Endothelial cell of umbilical vein (primary cell): ENCODE measurements around the gene MS4A2. TPM values are rescaled to one million over a fixed set of nuclear protein-coding genes. Genes with fewer than 3 reads are reported as not detected.

ENCODE experiments used
- BruUV-seq: library from RNA; stranded (reverse); fragments of 400-500 nt; replicated peaks from 2 replicates; lab custom pipeline; 2021; lab: Mats Ljungman, UMichigan
- CTCF ChIA-PET: fragments of 300-600, 350-600 bp; sonication (Branson Sonifier 250); formaldehyde crosslinking; loops from one replicate; lab custom pipeline; 2021; ENCODE audit warnings: antibody characterized with exemption, inconsistent platforms; lab: Charles Lee
- POLR2A ChIA-PET: fragments of 300-600, 350-600 bp; sonication (Branson Sonifier 250); formaldehyde crosslinking; loops from one replicate; lab custom pipeline; 2021; ENCODE audit warnings: antibody characterized with exemption, inconsistent platforms; lab: Charles Lee
- DNase-seq: peaks from one replicate; pipeline ENCODE4 v3.0.0-alpha.2; 2011; ENCODE audit warnings: low read depth, low spot score
- FAIRE-seq: peaks from 2 replicates; lab custom pipeline; 2011; peaks lifted over from hg19 to GRCh38; lab: Jason Lieb, UNC
- H2AFZ ChIP-seq: 2 replicates; pipeline ENCODE4 v1.6.0; 2012; ENCODE audit warnings: low read depth, low read length, control low read depth, inconsistent platforms
- H3K27ac ChIP-seq: 2 replicates; pipeline ENCODE4 v1.5.1; 2011; ENCODE audit warnings: low read depth, mild to moderate bottlenecking, control low read depth, low read length, moderate library complexity; ENCODE audit not compliant: insufficient read depth
- H3K27me3 ChIP-seq, 2 experiments: 2 replicates each; pipeline versions ENCODE4 v1.6.0 to v1.6.1; 2011; ENCODE audit warnings: low read length in 2 of 2, mixed read lengths in 1 of 2; ENCODE audit not compliant: control insufficient read depth in 2 of 2, insufficient read depth in 2 of 2
- H3K36me3 ChIP-seq, 2 experiments: 2 replicates in 1 of 2; 3 replicates in 1 of 2; pipeline ENCODE4 v1.5.1; 2011; ENCODE audit warnings: low read length in 2 of 2, mild to moderate bottlenecking in 1 of 2, moderate library complexity in 1 of 2; ENCODE audit not compliant: control insufficient read depth in 2 of 2, insufficient read depth in 2 of 2; ENCODE audit errors: extremely low read depth in 1 of 2
- H3K4me1 ChIP-seq: 3 replicates; pipeline ENCODE4 v1.5.1; 2011; ENCODE audit warnings: mild to moderate bottlenecking, low read length; ENCODE audit not compliant: control insufficient read depth, insufficient read depth; ENCODE audit errors: extremely low read depth
- H3K4me2 ChIP-seq: 2 replicates; pipeline ENCODE4 v1.6.1; 2011; ENCODE audit warnings: low read length, control low read depth, mixed read lengths; ENCODE audit not compliant: insufficient read depth
- H3K4me3 ChIP-seq, 3 experiments: fragments of 200-600 bp in 1 of 3; sonication (generic), shearing (Covaris generic) in 1 of 3; replicated peaks in 1 of 3; 2 replicates each; pipeline ENCODE4 v1.5.1; 2011 to 2016; ENCODE audit warnings: control low read depth in 3 of 3, low read length in 3 of 3, mild to moderate bottlenecking in 2 of 3, inconsistent platforms in 1 of 3, low read depth in 1 of 3, moderate library complexity in 1 of 3; ENCODE audit not compliant: insufficient read depth in 1 of 3
- H3K79me2 ChIP-seq: 2 replicates; pipeline ENCODE4 v1.6.0; 2012; ENCODE audit warnings: low read length, inconsistent platforms; ENCODE audit not compliant: control insufficient read depth, insufficient read depth
- H3K9ac ChIP-seq: replicated peaks from 2 replicates; pipeline ENCODE3; 2011; ENCODE audit warnings: low read length, control low read depth; ENCODE audit not compliant: insufficient read depth; ENCODE audit errors: extremely low read depth
- H3K9me1 ChIP-seq: replicated peaks from 3 replicates; pipeline ENCODE4 v1.6.0; 2011; ENCODE audit warnings: mild to moderate bottlenecking, low read length; ENCODE audit not compliant: control insufficient read depth, insufficient read depth; ENCODE audit errors: extremely low read depth
- H3K9me3 ChIP-seq: replicated peaks from 2 replicates; pipeline ENCODE4 v1.5.1; 2012; ENCODE audit warnings: low read length, inconsistent platforms; ENCODE audit not compliant: control insufficient read depth, insufficient read depth
- H4K20me1 ChIP-seq: replicated peaks from 2 replicates; pipeline ENCODE3; 2011; ENCODE audit warnings: mild to moderate bottlenecking, low read length; ENCODE audit not compliant: control insufficient read depth, insufficient read depth; ENCODE audit errors: extremely low read depth
- EZH2 ChIP-seq: IDR thresholded peaks from 2 replicates; pipeline ENCODE4 v1.6.1; 2012; ENCODE audit warnings: borderline replicate concordance, low read depth, mild to moderate bottlenecking, moderate library complexity, low read length, inconsistent platforms; ENCODE audit not compliant: severe bottlenecking
- FOS ChIP-seq: IDR thresholded peaks from 2 replicates; pipeline ENCODE4 v1.6.1; 2011; ENCODE audit warnings: mild to moderate bottlenecking, low read length, moderate library complexity, borderline replicate concordance; ENCODE audit not compliant: insufficient read depth
- GATA2 ChIP-seq: IDR thresholded peaks from 2 replicates; pipeline ENCODE4 v1.7.0; 2011; ENCODE audit warnings: low read depth, mild to moderate bottlenecking, moderate library complexity, mixed read lengths, low read length; ENCODE audit not compliant: insufficient read length, insufficient read depth
- JUN ChIP-seq: IDR thresholded peaks from 2 replicates; pipeline ENCODE4 v1.6.1; 2011; ENCODE audit warnings: borderline replicate concordance, low read depth; ENCODE audit not compliant: insufficient read length, insufficient read depth
- MYC ChIP-seq: IDR thresholded peaks from one replicate; pipeline ENCODE4 v1.6.1; 2011; ENCODE audit warnings: mild to moderate bottlenecking, low read depth, low read length
- POLR2AphosphoS5 ChIP-seq: IDR thresholded peaks from 2 replicates; pipeline ENCODE4 v1.6.1; 2012; ENCODE audit warnings: low read depth, mild to moderate bottlenecking, control low read depth, low read length, moderate library complexity; ENCODE audit not compliant: insufficient read depth
- dilution Hi-C: fragments of 300-500 bp; cut with MboI; formaldehyde crosslinking; loops from one replicate; pipeline ENCODE4 v1.15.0; 2019; ENCODE audit warnings: low sequenced_read_pairs; ENCODE audit not compliant: extremely low pct_ligation_motif_present
- intact Hi-C: fragments of 100-400 bp; cut with micrococcal nuclease; formaldehyde crosslinking; loops from one replicate; pipeline ENCODE4 v1.10.0; 2022
- polyA plus RNA-seq, 4 experiments: library from polyadenylated mRNA; depleted of rRNA in 3 of 4; stranded (reverse) in 3 of 4; unstranded in 1 of 4; fragments of >200 nt; gene quantifications; 2 replicates each; pipeline versions ENCODE4 v1.2.1 to v1.2.3, GENCODE V29; 2011 to 2012; ENCODE audit warnings: missing spikeins in 1 of 4
- total RNA-seq: library from RNA; stranded (reverse); gene quantifications from 2 replicates; pipeline ENCODE4 v1.2.3, GENCODE V29; 2021
- TF ChIP-seq, protein P1 (sequence below): IDR thresholded peaks from 2 replicates; pipeline ENCODE4 v1.6.1; 2011; ENCODE audit not compliant: insufficient read depth, insufficient read length
- TF ChIP-seq, protein P2 (sequence below), 2 donors: IDR thresholded peaks; 1 replicate in 1 of 2; 2 replicates in 1 of 2; pipeline ENCODE4 v1.5.1; 2011; ENCODE audit warnings: low read length in 2 of 2, mild to moderate bottlenecking in 2 of 2, moderate library complexity in 2 of 2, control low read depth in 1 of 2, inconsistent platforms in 1 of 2, low read depth in 1 of 2; ENCODE audit not compliant: insufficient read depth in 1 of 2; ENCODE audit errors: extremely low read depth in 1 of 2

Gene MS4A2
- total and polyA plus RNA-seq, 2 donors (not counting 3 experiments of a cell fraction or from before 2014, with no cell fraction given), result not detected

DNA sequence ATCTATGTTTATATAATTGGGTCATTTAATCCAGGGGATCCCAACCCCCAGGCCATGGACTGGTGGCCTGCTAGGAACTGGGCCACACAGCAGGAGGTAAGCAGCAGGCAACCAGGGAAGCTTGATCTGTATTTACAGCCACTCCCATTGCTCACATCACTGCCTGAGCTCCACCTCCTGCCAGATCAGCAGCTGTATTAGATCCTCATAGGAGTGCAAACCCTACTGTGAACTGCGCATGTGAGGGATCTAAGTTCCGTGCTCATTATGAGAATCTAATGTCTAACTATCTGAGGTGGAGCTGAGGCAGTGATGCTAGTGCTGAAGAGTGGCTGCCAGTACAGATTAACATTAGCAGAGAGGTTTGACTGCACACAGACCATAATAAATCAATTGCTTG, 32.8 kb downstream of the MS4A2 start:
- H3K27me3 ChIP-seq, result no peaks in the 10 kb centered on the region
- no peak overlapping the region for H3K4me2 ChIP-seq
- peaks cover 18% of the 10 kb centered on the region for H3K4me1 ChIP-seq
- no peak overlapping the region for H3K4me3 ChIP-seq
- H3K9ac ChIP-seq, result no peak overlapping the region
- no peaks in the 10 kb centered on the region for H3K9me1 ChIP-seq
- no peak for TF ChIP-seq EZH2
- no peak for TF ChIP-seq MYC
- TF ChIP-seq GATA2, result no peak
- TF ChIP-seq FOS, result no peak
- TF ChIP-seq, protein P1, sequence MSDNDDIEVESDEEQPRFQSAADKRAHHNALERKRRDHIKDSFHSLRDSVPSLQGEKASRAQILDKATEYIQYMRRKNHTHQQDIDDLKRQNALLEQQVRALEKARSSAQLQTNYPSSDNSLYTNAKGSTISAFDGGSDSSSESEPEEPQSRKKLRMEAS, result no peak
- TF ChIP-seq POLR2AphosphoS5, result no peak
- TF ChIP-seq, protein P2, sequence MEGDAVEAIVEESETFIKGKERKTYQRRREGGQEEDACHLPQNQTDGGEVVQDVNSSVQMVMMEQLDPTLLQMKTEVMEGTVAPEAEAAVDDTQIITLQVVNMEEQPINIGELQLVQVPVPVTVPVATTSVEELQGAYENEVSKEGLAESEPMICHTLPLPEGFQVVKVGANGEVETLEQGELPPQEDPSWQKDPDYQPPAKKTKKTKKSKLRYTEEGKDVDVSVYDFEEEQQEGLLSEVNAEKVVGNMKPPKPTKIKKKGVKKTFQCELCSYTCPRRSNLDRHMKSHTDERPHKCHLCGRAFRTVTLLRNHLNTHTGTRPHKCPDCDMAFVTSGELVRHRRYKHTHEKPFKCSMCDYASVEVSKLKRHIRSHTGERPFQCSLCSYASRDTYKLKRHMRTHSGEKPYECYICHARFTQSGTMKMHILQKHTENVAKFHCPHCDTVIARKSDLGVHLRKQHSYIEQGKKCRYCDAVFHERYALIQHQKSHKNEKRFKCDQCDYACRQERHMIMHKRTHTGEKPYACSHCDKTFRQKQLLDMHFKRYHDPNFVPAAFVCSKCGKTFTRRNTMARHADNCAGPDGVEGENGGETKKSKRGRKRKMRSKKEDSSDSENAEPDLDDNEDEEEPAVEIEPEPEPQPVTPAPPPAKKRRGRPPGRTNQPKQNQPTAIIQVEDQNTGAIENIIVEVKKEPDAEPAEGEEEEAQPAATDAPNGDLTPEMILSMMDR (IDR thresholded peaks at IDR 0.05; ENCODE audit: extremely low read depth in 1 of 2, insufficient read depth in 1 of 2, low read depth in 1 of 2, low read length in 2 of 2), result no peak
- no peak for TF ChIP-seq JUN
- intact Hi-C loops, result no loop called here
- DNase-seq, result no peak
- no peaks in the 10 kb centered on the region for H3K9me3 ChIP-seq
- H2AFZ ChIP-seq, result peak overlapping the region; percentile 37
- no peaks in the 10 kb centered on the region for H3K79me2 ChIP-seq
- H3K36me3 ChIP-seq, result no peaks in the 10 kb centered on the region
- H4K20me1 ChIP-seq, result no peaks in the 10 kb centered on the region
- POLR2A ChIA-PET, result no interaction called here
- CTCF ChIA-PET, result interaction anchor here (1.1 to 1.5 kb wide), 2 partner anchors 9 to 48 kb away, joined by 3 read pairs; no protein-coding TSS in a partner anchor
- BruUV-seq, result no TSS peak
- dilution Hi-C loops, result no loop called here
- no peak for FAIRE-seq
- no peak overlapping the region for H3K27ac ChIP-seq
